Measurements from ENCODE around the gene MAN1A1. TPM values are rescaled to one million over a fixed set of nuclear protein-coding genes. Genes with fewer than 3 reads are reported as not detected.

MAN1A1 gene
- polyA plus RNA-seq, 4 donors: 17.7 to 129 (median 34.7) TPM

- Histone ChIP-seq H3K27me3 (ENCODE audit: control insufficient read depth in 3 of 3, insufficient read depth in 3 of 3, low read length in 3 of 3) (no peaks in the 10 kb centered on the region), H3K4me3 (ENCODE audit: low read depth in 1 of 3, low read length in 3 of 3) (no peak overlapping the region), H3K27ac (ENCODE audit: low read depth in 1 of 3, low read length in 2 of 3) (no peak overlapping the region), H3K36me3 (ENCODE audit: control insufficient read depth in 3 of 3, insufficient read depth in 2 of 3, low read depth in 1 of 3, low read length in 3 of 3) (peaks cover 0 to 5% (median 0%) of the 10 kb centered on the region in 3 donors), H3K4me1 (ENCODE audit: control insufficient read depth in 3 of 3, insufficient read depth in 2 of 3, low read depth in 1 of 3, low read length in 2 of 3) (peaks cover 0 to 2% (median 0%) of the 10 kb centered on the region in 3 donors), H3K9me3 (ENCODE audit: control insufficient read depth in 2 of 2, insufficient read depth in 1 of 2, low read depth in 1 of 2, low read length in 1 of 2) (no peaks in the 10 kb centered on the region)
- FAIRE-seq: no peak
- WGBS, 3 donors: 87 to 93% (median 90%) methylated on average over 6 of the region's 6 CpGs
- no peak for DNase-seq
Measured at GRCh38 chr6:119283979-119284545, 65.5 kb downstream of the MAN1A1 start.

DNA sequence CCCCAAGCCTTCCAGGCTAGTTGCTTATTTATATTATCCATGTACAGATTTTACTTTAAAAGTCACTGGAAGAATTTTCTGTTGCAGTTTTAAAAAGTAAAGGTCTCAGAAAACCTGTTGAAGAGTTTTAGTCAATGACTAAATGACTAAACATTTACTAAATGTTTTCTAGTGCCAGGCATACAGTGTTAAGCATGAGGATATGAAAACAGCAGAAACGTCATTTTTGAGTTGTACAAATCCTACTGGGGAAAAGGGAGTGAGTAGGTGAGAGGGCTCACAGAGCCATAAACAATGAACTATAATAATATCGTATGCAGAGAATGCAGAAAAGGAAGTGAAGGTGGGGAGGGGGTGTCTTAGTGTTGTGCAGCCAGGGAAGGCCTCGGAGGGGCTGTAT is 66.3 kb downstream of the MAN1A1 start:
- no peak overlapping the region for H3K4me3 ChIP-seq (ENCODE audit: low read depth in 1 of 3, low read length in 3 of 3)
- no peak overlapping the region for H3K27ac ChIP-seq (ENCODE audit: low read depth in 1 of 3, low read length in 2 of 3)
- H3K36me3 ChIP-seq (ENCODE audit: control insufficient read depth in 3 of 3, insufficient read depth in 2 of 3, low read depth in 1 of 3, low read length in 3 of 3): peaks cover 0 to 5% (median 0%) of the 10 kb centered on the region in 3 donors
- FAIRE-seq (no peak), DNase-seq (no peak)
- WGBS, 3 donors: 77 to 87% (median 79%) methylated on average over 3 of the region's 3 CpGs
- H3K9me3 ChIP-seq (ENCODE audit: control insufficient read depth in 2 of 2, insufficient read depth in 1 of 2, low read depth in 1 of 2, low read length in 1 of 2): no peaks in the 10 kb centered on the region
- H3K4me1 ChIP-seq (ENCODE audit: control insufficient read depth in 3 of 3, insufficient read depth in 2 of 3, low read depth in 1 of 3, low read length in 2 of 3): peaks cover 0 to 2% (median 0%) of the 10 kb centered on the region in 3 donors
- no peaks in the 10 kb centered on the region for H3K27me3 ChIP-seq (ENCODE audit: control insufficient read depth in 3 of 3, insufficient read depth in 3 of 3, low read length in 3 of 3)

GRCh38 chr6:119280668-119281067 is 68.9 kb downstream of the MAN1A1 start:
- no peaks in the 10 kb centered on the region for H3K9me3 ChIP-seq (ENCODE audit: control insufficient read depth in 2 of 2, insufficient read depth in 1 of 2, low read depth in 1 of 2, low read length in 1 of 2)
- no peaks in the 10 kb centered on the region for H3K27me3 ChIP-seq (ENCODE audit: control insufficient read depth in 3 of 3, insufficient read depth in 3 of 3, low read length in 3 of 3)
- DNase-seq: no peak
- no peak for FAIRE-seq
- 93 to 100% (median 97%) methylated on average over 2 of the region's 2 CpGs for WGBS, 3 donors
- H3K36me3 ChIP-seq (ENCODE audit: control insufficient read depth in 3 of 3, insufficient read depth in 2 of 3, low read depth in 1 of 3, low read length in 3 of 3): peaks cover 0 to 8% (median 2%) of the 10 kb centered on the region in 3 donors
- H3K4me1 ChIP-seq (ENCODE audit: control insufficient read depth in 3 of 3, insufficient read depth in 2 of 3, low read depth in 1 of 3, low read length in 2 of 3): peaks cover 0 to 2% (median 0%) of the 10 kb centered on the region in 3 donors
- H3K27ac ChIP-seq (ENCODE audit: low read depth in 1 of 3, low read length in 2 of 3): no peak overlapping the region
- no peak overlapping the region for H3K4me3 ChIP-seq (ENCODE audit: low read depth in 1 of 3, low read length in 3 of 3)

- no peak overlapping the region for H3K27ac ChIP-seq (ENCODE audit: low read depth in 1 of 3, low read length in 2 of 3)
- no peak overlapping the region for H3K4me3 ChIP-seq (ENCODE audit: low read depth in 1 of 3, low read length in 3 of 3)
- FAIRE-seq (no peak), DNase-seq (peak in 1 of 2 donors; percentile 34)
- H3K4me1 ChIP-seq (ENCODE audit: control insufficient read depth in 3 of 3, insufficient read depth in 2 of 3, low read depth in 1 of 3, low read length in 2 of 3): peaks cover 0 to 2% (median 0%) of the 10 kb centered on the region in 3 donors
- peaks cover 0 to 8% (median 2%) of the 10 kb centered on the region in 3 donors for H3K36me3 ChIP-seq (ENCODE audit: control insufficient read depth in 3 of 3, insufficient read depth in 2 of 3, low read depth in 1 of 3, low read length in 3 of 3)
- no peaks in the 10 kb centered on the region for H3K9me3 ChIP-seq (ENCODE audit: control insufficient read depth in 2 of 2, insufficient read depth in 1 of 2, low read depth in 1 of 2, low read length in 1 of 2)
- no peaks in the 10 kb centered on the region for H3K27me3 ChIP-seq (ENCODE audit: control insufficient read depth in 3 of 3, insufficient read depth in 3 of 3, low read length in 3 of 3)
- WGBS, 3 donors: 97 to 100% (median 97%) methylated on average over 1 of the region's 1 CpG
Measured at GRCh38 chr6:119280080-119280479, 69.5 kb downstream of the MAN1A1 start.

DNA sequence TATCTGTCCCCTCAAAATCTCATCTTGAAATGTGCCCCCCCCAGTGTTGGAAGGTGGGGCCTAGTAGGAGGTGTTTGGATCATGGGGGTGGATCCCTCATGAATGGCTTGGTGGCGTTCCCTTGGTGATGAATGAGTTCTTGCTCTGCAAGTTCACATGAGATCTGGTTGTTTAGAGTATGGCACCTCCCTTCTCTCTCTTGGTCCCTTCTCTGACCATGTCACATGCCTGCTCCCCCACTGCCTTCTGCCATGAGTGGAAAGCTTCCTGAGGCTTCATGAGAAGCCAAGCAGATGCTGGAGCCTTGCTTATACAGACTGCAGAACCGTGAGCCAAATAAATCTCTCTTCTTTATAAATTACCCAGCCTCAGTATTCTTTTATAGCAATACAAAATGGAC is 70.9 kb downstream of the MAN1A1 start:
- Histone ChIP-seq H3K27ac (ENCODE audit: low read depth in 1 of 3, low read length in 2 of 3) (no peak overlapping the region), H3K4me1 (ENCODE audit: control insufficient read depth in 3 of 3, insufficient read depth in 2 of 3, low read depth in 1 of 3, low read length in 2 of 3) (peaks cover 0 to 2% (median 0%) of the 10 kb centered on the region in 3 donors), H3K4me3 (ENCODE audit: low read depth in 1 of 3, low read length in 3 of 3) (no peak overlapping the region), H3K27me3 (ENCODE audit: control insufficient read depth in 3 of 3, insufficient read depth in 3 of 3, low read length in 3 of 3) (no peaks in the 10 kb centered on the region), H3K36me3 (ENCODE audit: control insufficient read depth in 3 of 3, insufficient read depth in 2 of 3, low read depth in 1 of 3, low read length in 3 of 3) (peaks cover 0 to 6% (median 2%) of the 10 kb centered on the region in 3 donors), H3K9me3 (ENCODE audit: control insufficient read depth in 2 of 2, insufficient read depth in 1 of 2, low read depth in 1 of 2, low read length in 1 of 2) (no peaks in the 10 kb centered on the region)
- 90 to 92% (median 92%) methylated on average over 2 of the region's 2 CpGs for WGBS, 3 donors
- FAIRE-seq (no peak), DNase-seq (no peak)

DNA sequence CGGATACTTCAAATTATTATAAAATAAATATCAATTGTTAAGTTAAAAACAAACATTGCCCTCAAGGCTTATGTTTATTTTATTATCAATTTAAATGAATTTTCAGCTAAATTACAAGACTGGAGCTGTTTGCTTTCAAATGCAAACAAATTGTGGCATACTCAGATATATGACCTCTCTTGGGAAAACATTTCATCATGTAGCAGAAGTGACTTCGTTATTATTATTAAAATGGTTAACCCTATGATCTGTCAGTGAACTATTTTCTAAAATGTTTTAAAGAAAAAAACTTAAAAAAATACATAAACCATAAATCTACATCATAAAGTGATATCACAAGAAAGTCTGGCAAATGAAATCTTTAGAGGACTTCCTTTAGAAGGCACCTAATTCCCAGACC is 72.5 kb downstream of the MAN1A1 start:
- H3K9me3 ChIP-seq (ENCODE audit: control insufficient read depth in 2 of 2, insufficient read depth in 1 of 2, low read depth in 1 of 2, low read length in 1 of 2): no peaks in the 10 kb centered on the region
- no peak overlapping the region for H3K4me3 ChIP-seq (ENCODE audit: low read depth in 1 of 3, low read length in 3 of 3)
- H3K27ac ChIP-seq (ENCODE audit: low read depth in 1 of 3, low read length in 2 of 3): no peak overlapping the region
- H3K36me3 ChIP-seq (ENCODE audit: control insufficient read depth in 3 of 3, insufficient read depth in 2 of 3, low read depth in 1 of 3, low read length in 3 of 3): peaks cover 0 to 6% (median 2%) of the 10 kb centered on the region in 3 donors
- peak; percentile 53 for FAIRE-seq
- DNase-seq: no peak
- H3K27me3 ChIP-seq (ENCODE audit: control insufficient read depth in 3 of 3, insufficient read depth in 3 of 3, low read length in 3 of 3): no peaks in the 10 kb centered on the region
- peaks cover 0 to 2% (median 0%) of the 10 kb centered on the region in 3 donors for H3K4me1 ChIP-seq (ENCODE audit: control insufficient read depth in 3 of 3, insufficient read depth in 2 of 3, low read depth in 1 of 3, low read length in 2 of 3)
- 69 to 79% (median 76%) methylated on average over 2 of the region's 2 CpGs for WGBS, 3 donors

DNA sequence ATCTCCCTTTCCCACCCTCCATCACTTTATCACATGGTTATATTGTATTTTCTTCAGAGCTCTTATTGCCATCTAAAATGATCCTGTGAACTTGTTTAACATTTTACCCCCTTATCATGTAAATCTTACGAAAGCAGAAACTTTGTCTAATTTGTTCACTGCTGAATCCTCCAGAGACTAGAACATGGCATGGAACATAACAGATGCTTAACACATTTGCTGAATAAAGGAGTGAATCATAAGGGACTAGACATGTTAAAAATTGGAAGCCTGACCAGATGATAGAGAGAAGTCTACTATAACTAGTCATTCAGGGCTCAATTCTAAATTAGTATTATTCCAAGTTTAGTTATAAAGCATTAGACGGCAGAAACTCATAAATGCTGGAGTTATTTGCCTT is 73.3 kb downstream of the MAN1A1 start:
- Histone ChIP-seq H3K27me3 (ENCODE audit: control insufficient read depth in 3 of 3, insufficient read depth in 3 of 3, low read length in 3 of 3) (no peaks in the 10 kb centered on the region), H3K9me3 (ENCODE audit: control insufficient read depth in 2 of 2, insufficient read depth in 1 of 2, low read depth in 1 of 2, low read length in 1 of 2) (peaks cover 0 to 2% of the 10 kb centered on the region in 2 donors), H3K27ac (ENCODE audit: low read depth in 1 of 3, low read length in 2 of 3) (no peak overlapping the region), H3K4me3 (ENCODE audit: low read depth in 1 of 3, low read length in 3 of 3) (no peak overlapping the region), H3K36me3 (ENCODE audit: control insufficient read depth in 3 of 3, insufficient read depth in 2 of 3, low read depth in 1 of 3, low read length in 3 of 3) (peaks cover 0 to 8% (median 2%) of the 10 kb centered on the region in 3 donors), H3K4me1 (ENCODE audit: control insufficient read depth in 3 of 3, insufficient read depth in 2 of 3, low read depth in 1 of 3, low read length in 2 of 3) (peaks cover 0 to 2% (median 0%) of the 10 kb centered on the region in 3 donors)
- DNase-seq: no peak
- FAIRE-seq: no peak
- 92 to 95% (median 94%) methylated on average over 2 of the region's 2 CpGs for WGBS, 3 donors

DNA sequence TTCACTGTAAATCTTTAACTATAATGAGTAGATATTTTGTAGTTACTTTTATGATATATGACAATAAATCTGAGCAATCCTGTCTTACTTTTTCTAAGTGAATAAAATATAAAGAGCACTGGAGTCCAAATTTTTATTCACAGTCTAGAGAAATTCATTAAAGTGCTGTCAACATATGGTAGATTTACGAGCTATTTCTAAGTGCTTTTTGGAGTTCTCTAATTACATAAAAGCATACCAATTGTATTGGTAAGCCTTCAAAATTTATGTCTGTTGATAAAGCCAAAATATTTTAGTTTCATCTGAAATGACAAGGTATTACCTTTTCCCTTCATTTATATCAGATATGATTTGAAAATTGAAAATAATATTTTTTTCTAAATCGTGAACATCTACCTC is 75.4 kb downstream of the MAN1A1 start:
- FAIRE-seq (peak; percentile 30), DNase-seq (no peak)
- H3K36me3 ChIP-seq (ENCODE audit: control insufficient read depth in 3 of 3, insufficient read depth in 2 of 3, low read depth in 1 of 3, low read length in 3 of 3): peaks cover 0 to 9% (median 6%) of the 10 kb centered on the region in 3 donors
- no peaks in the 10 kb centered on the region for H3K27me3 ChIP-seq (ENCODE audit: control insufficient read depth in 3 of 3, insufficient read depth in 3 of 3, low read length in 3 of 3)
- H3K4me3 ChIP-seq (ENCODE audit: low read depth in 1 of 3, low read length in 3 of 3): no peak overlapping the region
- H3K27ac ChIP-seq (ENCODE audit: low read depth in 1 of 3, low read length in 2 of 3): no peak overlapping the region
- H3K4me1 ChIP-seq (ENCODE audit: control insufficient read depth in 3 of 3, insufficient read depth in 2 of 3, low read depth in 1 of 3, low read length in 2 of 3): no peaks in the 10 kb centered on the region
- peaks cover 0 to 6% of the 10 kb centered on the region in 2 donors for H3K9me3 ChIP-seq (ENCODE audit: control insufficient read depth in 2 of 2, insufficient read depth in 1 of 2, low read depth in 1 of 2, low read length in 1 of 2)
- 89 to 97% (median 91%) methylated on average over 2 of the region's 2 CpGs for WGBS, 3 donors
